ENCODE measurements around the gene DTNA.

Gene DTNA

GRCh38 chr18:34697891-34698290 is 12.2 kb upstream of the DTNA start:
- no peak for TF ChIP-seq CTCF (IDR thresholded peaks at IDR 0.05; ENCODE audit: poor library complexity, severe bottlenecking)
- Histone ChIP-seq H3K4me1 (ENCODE audit: insufficient read depth, poor library complexity, severe bottlenecking) (peaks cover 16% of the 10 kb centered on the region), H3K27me3 (ENCODE audit: insufficient read depth, poor library complexity, severe bottlenecking) (no peaks in the 10 kb centered on the region), H3K36me3 (ENCODE audit: low read depth) (no peaks in the 10 kb centered on the region), H3K9me3 (ENCODE audit: severe bottlenecking) (no peaks in the 10 kb centered on the region), H3K27ac (ENCODE audit: poor library complexity, severe bottlenecking) (peak overlapping the region; percentile 50), H3K4me3 (ENCODE audit: severe bottlenecking) (no peak overlapping the region)
- peak; percentile 68 for DNase-seq (ENCODE audit: low spot score)
- peak; percentile 97 for ATAC-seq (ENCODE audit: low read depth)

GRCh38 chr18:34701911-34702310 is 8.2 kb upstream of the DTNA start:
- H3K27me3 ChIP-seq (ENCODE audit: insufficient read depth, poor library complexity, severe bottlenecking): no peaks in the 10 kb centered on the region
- DNase-seq (ENCODE audit: low spot score): no peak
- H3K36me3 ChIP-seq (ENCODE audit: low read depth): no peaks in the 10 kb centered on the region
- ATAC-seq (ENCODE audit: low read depth): no peak
- H3K9me3 ChIP-seq (ENCODE audit: severe bottlenecking): no peaks in the 10 kb centered on the region
- no peak overlapping the region for H3K4me3 ChIP-seq (ENCODE audit: severe bottlenecking)
- TF ChIP-seq CTCF (IDR thresholded peaks at IDR 0.05; ENCODE audit: poor library complexity, severe bottlenecking): no peak
- no peak overlapping the region for H3K27ac ChIP-seq (ENCODE audit: poor library complexity, severe bottlenecking)
- H3K4me1 ChIP-seq (ENCODE audit: insufficient read depth, poor library complexity, severe bottlenecking): peaks cover 19% of the 10 kb centered on the region

- no peaks in the 10 kb centered on the region for H3K36me3 ChIP-seq (ENCODE audit: low read depth)
- no peak for ATAC-seq (ENCODE audit: low read depth)
Observed at GRCh38 chr18:34702814-34703213, 7.3 kb upstream of the DTNA start.

GRCh38 chr18:34704074-34704473 is 6.0 kb upstream of the DTNA start:
- Histone ChIP-seq H3K27ac (ENCODE audit: poor library complexity, severe bottlenecking) (no peak overlapping the region), H3K4me1 (ENCODE audit: insufficient read depth, poor library complexity, severe bottlenecking) (peaks cover 24% of the 10 kb centered on the region), H3K27me3 (ENCODE audit: insufficient read depth, poor library complexity, severe bottlenecking) (no peaks in the 10 kb centered on the region), H3K4me3 (ENCODE audit: severe bottlenecking) (no peak overlapping the region), H3K9me3 (ENCODE audit: severe bottlenecking) (no peaks in the 10 kb centered on the region), H3K36me3 (ENCODE audit: low read depth) (no peaks in the 10 kb centered on the region)
- ATAC-seq (ENCODE audit: low read depth) (no peak), DNase-seq (ENCODE audit: low spot score) (no peak)
- no peak for TF ChIP-seq CTCF (IDR thresholded peaks at IDR 0.05; ENCODE audit: poor library complexity, severe bottlenecking)

More at GRCh38 chr18:34702814-34703213, 7.3 kb upstream of the DTNA start:
- H3K27ac ChIP-seq (ENCODE audit: poor library complexity, severe bottlenecking): no peak overlapping the region
- no peak overlapping the region for H3K4me3 ChIP-seq (ENCODE audit: severe bottlenecking)
- H3K27me3 ChIP-seq (ENCODE audit: insufficient read depth, poor library complexity, severe bottlenecking): no peaks in the 10 kb centered on the region
- no peak for DNase-seq (ENCODE audit: low spot score)
- no peaks in the 10 kb centered on the region for H3K9me3 ChIP-seq (ENCODE audit: severe bottlenecking)
- TF ChIP-seq CTCF (IDR thresholded peaks at IDR 0.05; ENCODE audit: poor library complexity, severe bottlenecking): no peak
- H3K4me1 ChIP-seq (ENCODE audit: insufficient read depth, poor library complexity, severe bottlenecking): peaks cover 19% of the 10 kb centered on the region

- TF ChIP-seq CTCF (IDR thresholded peaks at IDR 0.05; ENCODE audit: poor library complexity, severe bottlenecking): no peak
- Histone ChIP-seq H3K27ac (ENCODE audit: poor library complexity, severe bottlenecking) (no peak overlapping the region), H3K36me3 (ENCODE audit: low read depth) (no peaks in the 10 kb centered on the region), H3K4me1 (ENCODE audit: insufficient read depth, poor library complexity, severe bottlenecking) (peaks cover 32% of the 10 kb centered on the region), H3K4me3 (ENCODE audit: severe bottlenecking) (no peak overlapping the region), H3K9me3 (ENCODE audit: severe bottlenecking) (no peaks in the 10 kb centered on the region), H3K27me3 (ENCODE audit: insufficient read depth, poor library complexity, severe bottlenecking) (no peaks in the 10 kb centered on the region)
- DNase-seq (ENCODE audit: low spot score): no peak
- ATAC-seq (ENCODE audit: low read depth): no peak
Observed at GRCh38 chr18:34704823-34705222, 5.3 kb upstream of the DTNA start.
